AG04449 (cell line): ENCODE measurements around the gene HAGH.

ENCODE experiments used
- CTCF ChIA-PET: fragments of 350-600 bp; formaldehyde crosslinking; extraction: SDS; loops from one replicate; lab custom pipeline; 2021; ENCODE audit warnings: antibody characterized with exemption; lab: Yijun Ruan, JAX
- POLR2A ChIA-PET: fragments of 400-600, 350-600 bp; formaldehyde crosslinking; extraction: SDS; loops from one replicate; lab custom pipeline; 2020; ENCODE audit warnings: antibody characterized with exemption, inconsistent platforms; lab: Yijun Ruan, JAX
- DNase-seq: peaks from one replicate; pipeline ENCODE4 v3.0.0-alpha.2; 2010; ENCODE audit warnings: low read depth, low spot score
- H3K4me3 ChIP-seq: 2 replicates; pipeline ENCODE4 v1.5.1; 2011; ENCODE audit warnings: low read depth, mild to moderate bottlenecking, control low read depth, low read length
- TF ChIP-seq, protein P1 (sequence below): IDR thresholded peaks from one replicate; pipeline ENCODE4 v1.5.1; 2011; ENCODE audit warnings: mild to moderate bottlenecking, moderate library complexity, low read length, control low read depth, inconsistent platforms; ENCODE audit not compliant: insufficient read depth; ENCODE audit errors: missing control alignments

HAGH gene

DNA sequence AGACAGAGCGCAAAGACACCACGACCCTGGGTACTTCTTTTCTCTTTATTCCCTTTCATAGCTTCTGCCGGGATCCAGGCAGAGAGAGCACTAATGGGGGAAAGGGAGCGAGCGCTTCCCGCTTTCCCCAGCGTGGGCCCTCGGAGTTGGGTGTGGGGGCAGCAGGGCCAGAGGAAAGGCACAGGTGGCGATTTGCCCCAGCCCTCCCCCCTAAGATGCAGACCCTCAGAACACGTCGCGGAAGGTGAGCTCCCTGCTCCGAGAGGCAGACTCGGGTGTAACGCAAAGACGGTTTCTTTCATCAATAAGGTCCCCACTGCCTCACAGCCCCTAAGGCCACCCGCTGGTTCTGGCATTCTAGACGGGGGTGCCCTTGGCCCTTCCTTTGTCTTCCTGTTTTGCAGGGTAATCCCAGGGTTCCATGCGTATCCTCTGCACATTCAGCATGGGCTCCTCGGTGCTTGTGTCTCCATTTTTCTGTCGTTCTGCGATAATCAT lies 54.7 kb downstream of the HAGH start:
- TF ChIP-seq, protein P1, sequence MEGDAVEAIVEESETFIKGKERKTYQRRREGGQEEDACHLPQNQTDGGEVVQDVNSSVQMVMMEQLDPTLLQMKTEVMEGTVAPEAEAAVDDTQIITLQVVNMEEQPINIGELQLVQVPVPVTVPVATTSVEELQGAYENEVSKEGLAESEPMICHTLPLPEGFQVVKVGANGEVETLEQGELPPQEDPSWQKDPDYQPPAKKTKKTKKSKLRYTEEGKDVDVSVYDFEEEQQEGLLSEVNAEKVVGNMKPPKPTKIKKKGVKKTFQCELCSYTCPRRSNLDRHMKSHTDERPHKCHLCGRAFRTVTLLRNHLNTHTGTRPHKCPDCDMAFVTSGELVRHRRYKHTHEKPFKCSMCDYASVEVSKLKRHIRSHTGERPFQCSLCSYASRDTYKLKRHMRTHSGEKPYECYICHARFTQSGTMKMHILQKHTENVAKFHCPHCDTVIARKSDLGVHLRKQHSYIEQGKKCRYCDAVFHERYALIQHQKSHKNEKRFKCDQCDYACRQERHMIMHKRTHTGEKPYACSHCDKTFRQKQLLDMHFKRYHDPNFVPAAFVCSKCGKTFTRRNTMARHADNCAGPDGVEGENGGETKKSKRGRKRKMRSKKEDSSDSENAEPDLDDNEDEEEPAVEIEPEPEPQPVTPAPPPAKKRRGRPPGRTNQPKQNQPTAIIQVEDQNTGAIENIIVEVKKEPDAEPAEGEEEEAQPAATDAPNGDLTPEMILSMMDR: no peak
- H3K4me3 ChIP-seq: peak overlapping the region; percentile 81
- POLR2A ChIA-PET: interaction anchor here (1.0 to 4.3 kb wide), 3 partner anchors 10 to 80 kb away, joined by 3 to 31 read pairs (median 4); partner anchors contain the start of genes NUBP2 and SPSB3
- CTCF ChIA-PET: interaction anchor here (1.3 to 1.4 kb wide), 3 partner anchors 26 to 66 kb away, joined by 3 to 7 read pairs (median 4); partner anchors contain the start of gene MAPK8IP3
- DNase-seq: no peak

DNA sequence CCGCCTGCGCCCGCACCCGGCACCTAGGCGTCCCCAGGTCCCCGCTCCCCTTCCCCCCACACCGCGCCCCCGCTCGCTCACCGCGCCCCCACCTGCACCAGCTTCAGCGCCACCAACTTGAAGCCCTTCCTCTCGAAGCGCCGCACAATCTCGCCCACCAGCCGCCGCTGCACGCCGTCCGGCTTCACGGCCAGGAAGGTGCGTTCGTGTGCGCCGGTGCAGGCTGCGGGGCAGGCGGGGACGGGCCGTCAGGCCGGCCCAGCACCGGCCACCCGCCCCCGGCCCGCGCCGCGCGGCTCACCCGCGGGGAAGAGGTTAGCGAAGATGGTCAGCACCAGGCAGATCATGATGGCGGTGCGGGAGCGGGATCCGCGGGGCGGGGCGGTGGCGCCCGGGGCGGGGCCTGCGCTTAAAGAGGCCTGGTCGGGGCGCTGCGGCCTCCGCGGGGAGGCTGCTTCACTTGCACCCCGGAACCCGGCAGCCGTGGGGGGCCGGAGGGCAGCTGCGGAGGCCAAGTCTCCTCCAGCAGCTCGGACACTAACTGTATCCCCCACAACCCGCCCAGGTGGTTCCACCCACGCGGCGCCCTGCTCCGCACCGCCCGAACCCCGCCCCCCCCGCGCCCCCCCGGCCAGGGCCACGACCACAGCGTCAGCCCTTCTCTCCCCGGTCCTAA lies 55.3 kb downstream of the HAGH start, which contains the start of gene NME3:
TSS of gene NME3 (minus strand) at position 356 of the 676 bp plus-strand sequence. CDS start at position 347, 9 bp downstream.
- ChIA-PET CTCF (interaction anchor here (1.4 kb wide), 2 partner anchors 25 to 65 kb away, joined by 3 to 4 read pairs; partner anchors contain the start of gene MAPK8IP3), POLR2A (interaction anchor here (0.8 to 4.3 kb wide), 2 partner anchors 11 to 65 kb away, joined by 3 to 31 read pairs; partner anchors contain the start of genes MAPK8IP3, NUBP2 and SPSB3)
- H3K4me3 ChIP-seq: peak within 1 kb of the TSS; percentile 81
- DNase-seq: no peak
- TF ChIP-seq, protein P1: no peak

DNA sequence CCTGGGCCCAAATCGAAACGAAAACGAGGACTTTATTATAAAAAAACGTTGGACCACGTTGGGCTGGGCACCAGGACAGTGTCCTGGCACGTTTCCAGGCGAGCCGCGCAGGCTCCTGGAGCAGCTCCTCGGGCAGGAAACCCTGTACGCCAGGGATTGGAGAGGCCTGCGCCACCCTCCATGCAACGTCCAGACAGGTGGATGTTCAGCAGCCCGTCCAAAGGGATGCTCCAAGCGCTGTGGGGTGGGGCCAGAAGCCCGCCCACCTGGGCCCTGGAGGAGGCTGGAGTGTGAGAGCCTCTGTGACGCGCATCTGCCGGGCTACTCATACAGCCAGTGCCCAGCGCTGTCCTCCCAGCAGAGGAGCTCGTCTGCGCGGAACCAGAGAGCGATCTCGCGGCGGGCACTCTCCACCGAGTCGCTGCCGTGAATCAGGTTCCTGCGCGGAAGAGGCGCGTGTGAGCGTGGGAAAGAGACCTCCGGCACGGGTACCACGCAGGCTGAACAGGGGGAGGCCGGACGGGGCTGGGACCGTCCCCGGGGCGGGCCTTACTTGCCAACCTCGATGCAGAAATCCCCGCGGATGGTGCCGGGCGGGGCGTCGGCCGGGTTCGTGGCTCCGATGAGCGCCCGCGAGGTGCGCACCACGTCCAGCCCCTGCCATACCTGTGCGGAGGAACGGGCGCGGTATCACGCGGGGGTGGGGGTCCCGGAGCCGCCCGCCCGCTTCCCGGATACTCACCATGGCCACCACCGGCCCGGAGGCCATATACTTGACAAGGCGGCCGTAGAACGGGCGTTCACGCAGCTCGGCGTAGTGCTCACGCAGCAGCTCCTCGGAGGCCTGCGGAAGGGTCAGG lies 56.1 kb downstream of the HAGH start:
- POLR2A ChIA-PET: interaction anchor here (0.8 to 4.3 kb wide), 3 partner anchors 12 to 65 kb away, joined by 3 to 31 read pairs (median 3); partner anchors contain the start of genes MAPK8IP3, NUBP2 and SPSB3

DNA sequence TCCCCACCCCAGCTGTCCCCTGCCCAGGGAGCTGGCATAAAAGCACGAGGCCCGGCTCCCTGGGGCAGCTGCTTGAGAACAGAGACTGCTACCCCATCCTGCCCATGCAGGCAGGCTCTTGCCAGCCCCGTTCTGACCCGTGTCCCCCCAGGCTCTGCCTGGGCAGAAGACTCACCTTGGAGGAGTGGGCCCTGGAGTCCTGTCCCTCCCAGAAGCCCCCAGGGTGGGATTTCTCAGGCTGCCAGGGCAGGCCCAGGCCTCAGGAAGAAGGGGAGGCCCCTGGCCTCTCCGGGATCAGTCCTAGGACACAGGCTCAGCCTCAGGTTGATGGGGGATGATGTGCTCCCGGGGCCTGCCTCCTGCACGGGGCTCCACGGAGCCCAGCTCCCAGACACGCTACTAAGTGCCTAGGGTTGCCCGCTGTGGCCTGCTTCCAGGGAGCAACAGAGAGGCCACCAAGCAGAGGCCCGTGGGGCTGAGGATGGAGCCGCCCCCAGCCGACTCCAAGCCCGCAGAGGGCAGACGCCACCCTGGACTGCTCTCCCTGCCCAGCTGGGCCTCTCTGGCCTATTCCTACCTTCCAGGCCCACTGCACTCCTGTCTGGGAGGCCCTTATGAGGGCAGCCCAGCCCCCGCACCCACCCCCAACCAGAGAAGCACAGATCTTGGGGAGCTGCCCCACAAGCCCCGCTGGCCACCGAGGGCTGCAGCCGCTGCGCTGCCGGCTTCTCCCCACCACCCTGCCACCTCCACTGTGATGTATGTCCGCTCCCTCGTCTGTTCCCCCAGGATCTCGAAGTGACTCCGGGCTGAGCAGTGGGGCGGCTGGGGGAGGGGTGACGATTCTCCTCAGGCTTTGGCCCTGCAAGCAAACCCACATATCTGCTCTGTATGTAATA lies 57.0 kb downstream of the HAGH start:
- DNase-seq: no peak
- ChIA-PET POLR2A (interaction anchor here (0.7 to 4.3 kb wide), 3 partner anchors 13 to 24 kb away, joined by 3 to 31 read pairs (median 4); partner anchors contain the start of genes NUBP2 and SPSB3), CTCF (interaction anchor here (2.2 kb wide), 1 partner anchor 64 kb away, joined by 11 read pairs; the partner anchor contains the start of gene MAPK8IP3)
- H3K4me3 ChIP-seq: no peak overlapping the region; the same call in 1 of the 2 replicates
- TF ChIP-seq, protein P1: no peak

More for the DNA sequence above, 56.1 kb downstream of the HAGH start:
- CTCF ChIA-PET: interaction anchor here (1.4 kb wide), 2 partner anchors 24 to 64 kb away, joined by 3 to 4 read pairs; partner anchors contain the start of gene MAPK8IP3
- DNase-seq: no peak
- TF ChIP-seq, protein P1: no peak
- H3K4me3 ChIP-seq: peak overlapping the region; percentile 81

DNA sequence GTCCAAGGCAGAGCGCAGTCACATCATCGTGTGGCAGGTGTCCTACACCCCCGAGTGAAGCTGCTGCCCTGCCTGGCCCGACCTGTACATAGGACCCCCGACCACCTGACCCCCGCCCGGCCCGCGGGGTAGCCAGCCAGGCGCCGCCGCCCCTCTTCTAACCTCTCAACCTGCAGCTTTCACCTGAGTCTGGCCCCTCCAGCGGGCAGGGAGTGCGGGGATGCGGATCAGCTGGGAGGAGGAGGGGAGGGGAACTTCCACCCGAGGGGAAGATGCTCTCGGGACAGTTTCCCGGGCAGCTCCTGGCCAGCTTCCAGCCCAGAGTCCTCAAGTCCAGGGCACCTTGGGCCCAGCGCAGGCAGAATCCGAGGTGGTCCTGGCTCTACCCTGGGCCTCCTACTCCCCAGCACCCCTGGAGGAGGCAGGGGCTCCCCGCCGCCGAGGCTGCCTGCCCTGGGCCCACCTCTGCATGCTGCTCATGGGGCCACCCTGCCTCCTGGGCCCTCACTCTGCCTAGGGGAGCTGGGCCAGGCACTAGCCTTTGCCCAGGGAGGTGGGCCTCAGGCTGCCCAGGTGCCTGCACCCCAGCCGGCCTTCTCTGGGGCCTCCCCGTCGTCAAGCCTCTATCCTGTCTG lies 57.7 kb downstream of the HAGH start:
- POLR2A ChIA-PET: interaction anchor here (1.7 to 4.3 kb wide), 2 partner anchors 9 to 13 kb away, joined by 4 to 31 read pairs; partner anchors contain the start of genes NUBP2 and SPSB3
- CTCF ChIA-PET: interaction anchor here (1.1 to 2.2 kb wide), 2 partner anchors 63 to 92 kb away, joined by 3 to 11 read pairs; partner anchors contain the start of gene MAPK8IP3
- DNase-seq: no peak
- H3K4me3 ChIP-seq: no peak overlapping the region
- TF ChIP-seq, protein P1: no peak
